Retinal pigment epithelial cell (primary cell): Measurements from ENCODE around the gene KIAA2012.

Experiments used
- DNase-seq: peaks from one replicate; pipeline ENCODE4 v3.0.0-alpha.2; 2010; ENCODE audit warnings: low read depth
- H3K4me3 ChIP-seq: 2 replicates; pipeline ENCODE4 v1.5.1; 2011; ENCODE audit warnings: mild to moderate bottlenecking, low read length, control low read depth, moderate library complexity
- CTCF ChIP-seq: conservative IDR thresholded peaks from 2 replicates; pipeline ENCODE4 v1.5.1; 2011; ENCODE audit warnings: low read depth, low read length, control low read depth, inconsistent platforms

KIAA2012 gene

GRCh38 chr2:202171241-202171825, 98.3 kb downstream of the KIAA2012 start:
- no peak for DNase-seq
- peak overlapping the region; percentile 22 for H3K4me3 ChIP-seq
- TF ChIP-seq CTCF = peak; percentile 9

GRCh38 chr2:202172439-202173211, 99.6 kb downstream of the KIAA2012 start:
- TF ChIP-seq CTCF = no peak
- H3K4me3 ChIP-seq = no peak overlapping the region
- DNase-seq = no peak

- no peak overlapping the region for H3K4me3 ChIP-seq
- no peak for DNase-seq
- TF ChIP-seq CTCF = peak; percentile 89
Measured at GRCh38 chr2:202178346-202178958, 105.4 kb downstream of the KIAA2012 start.

- DNase-seq = no peak
Measured at GRCh38 chr2:202184557-202184956, 111.5 kb downstream of the KIAA2012 start.

GRCh38 chr2:202185156-202185555, 112.1 kb downstream of the KIAA2012 start:
- DNase-seq = no peak
- TF ChIP-seq CTCF = no peak
- H3K4me3 ChIP-seq = no peak overlapping the region

More at GRCh38 chr2:202184557-202184956, 111.5 kb downstream of the KIAA2012 start:
- no peak overlapping the region for H3K4me3 ChIP-seq
- TF ChIP-seq CTCF = no peak

- H3K4me3 ChIP-seq = no peak overlapping the region
- DNase-seq = no peak
- no peak for TF ChIP-seq CTCF
Measured at GRCh38 chr2:202186641-202187202, 113.7 kb downstream of the KIAA2012 start.

GRCh38 chr2:202187570-202187969, 114.5 kb downstream of the KIAA2012 start:
- TF ChIP-seq CTCF = no peak
- no peak for DNase-seq
- no peak overlapping the region for H3K4me3 ChIP-seq
